Keratinocyte (primary cell): ENCODE measurements around the gene SLC39A8.

Source experiments
- CTCF ChIP-seq, 3 experiments: IDR thresholded peaks in 1 of 3; conservative IDR thresholded peaks in 1 of 3; optimal IDR thresholded peaks in 1 of 3; 2 replicates in 2 of 3; 3 replicates in 1 of 3; pipeline versions ENCODE3 to v1.5.1; 2011; ENCODE audit warnings: low read length in 3 of 3, mild to moderate bottlenecking in 3 of 3, moderate library complexity in 2 of 3, control low read depth in 1 of 3, inconsistent platforms in 1 of 3; ENCODE audit not compliant: insufficient read depth in 2 of 3; ENCODE audit errors: extremely low read depth in 1 of 3
- EZH2 ChIP-seq: IDR thresholded peaks from one replicate; pipeline ENCODE4 v1.6.1; 2012; ENCODE audit warnings: inconsistent platforms, mild to moderate bottlenecking, low read length, moderate library complexity

GRCh38 chr4:102216666-102217065 lies 128.6 kb downstream of the SLC39A8 start:
- TF ChIP-seq EZH2, result no peak
- TF ChIP-seq CTCF (optimal IDR thresholded peaks at IDR 0.05 in 1 of 3, IDR thresholded peaks at IDR 0.05 in 1 of 3, conservative IDR thresholded peaks at IDR 0.05 in 1 of 3; ENCODE audit: extremely low read depth in 1 of 3, insufficient read depth in 2 of 3, low read length in 3 of 3), result no peak
